ELF-1 (cell line): Measurements from ENCODE around the gene PARD3.
A peak's percentile ranks its signal among the peaks of the same experiment; 100 is the strongest.
"Not testable (repeated sequence)": the region's sequence is repeated elsewhere in the genome, so short reads cannot be mapped to it uniquely, and the experiment has no call there.

Experiments used
- DNase-seq: peaks from one replicate; pipeline ENCODE4 v3.0.0-alpha.2; 2016; ENCODE audit warnings: low read depth, low spot score

Gene PARD3

GRCh38 chr10:34268410-34268809 lies 546.7 kb downstream of the PARD3 start:
- not testable (repeated sequence) for DNase-seq

DNA sequence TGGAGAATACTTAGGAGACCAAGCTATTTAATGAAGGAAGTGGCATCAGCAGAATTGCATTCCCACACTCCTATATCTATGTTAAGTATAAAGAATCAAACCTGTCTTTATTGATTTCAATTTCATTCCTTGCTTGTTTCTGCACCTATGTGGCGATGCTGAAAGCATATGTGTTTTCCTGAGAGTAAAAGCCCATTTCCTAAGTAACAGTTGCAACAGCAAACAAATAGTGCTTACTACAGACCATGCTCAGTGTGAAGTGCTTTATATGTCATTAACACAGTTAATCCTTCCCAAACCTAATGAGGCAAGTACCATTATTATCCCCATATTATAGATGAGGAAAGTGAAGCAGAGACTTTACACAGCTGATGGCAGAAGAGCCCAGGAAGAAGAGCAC lies 552.1 kb downstream of the PARD3 start:
- DNase-seq: no peak

DNA sequence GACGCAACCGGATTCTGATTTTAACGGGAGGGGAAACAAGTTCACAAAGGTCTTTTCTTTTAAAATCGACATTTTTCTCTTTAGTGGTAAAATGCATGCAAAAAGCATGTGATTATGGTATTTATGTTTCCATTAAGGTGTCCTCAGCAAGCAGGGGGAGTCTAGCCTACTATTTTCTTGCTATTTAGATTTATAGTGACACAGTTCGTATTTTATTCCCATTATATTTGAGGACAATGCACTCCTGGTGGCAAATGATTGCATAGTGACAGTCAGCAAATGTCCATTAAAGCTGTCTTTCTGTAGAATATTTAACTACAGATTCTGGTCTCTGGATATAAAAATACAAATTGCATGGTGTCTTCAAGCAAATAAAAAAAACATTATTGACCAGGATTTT lies 554.2 kb downstream of the PARD3 start:
- no peak for DNase-seq

- no peak for DNase-seq
Measured at GRCh38 chr10:34256216-34256615, 558.9 kb downstream of the PARD3 start.

- DNase-seq: no peak
Measured at GRCh38 chr10:34255035-34255434, 560.1 kb downstream of the PARD3 start.

DNA sequence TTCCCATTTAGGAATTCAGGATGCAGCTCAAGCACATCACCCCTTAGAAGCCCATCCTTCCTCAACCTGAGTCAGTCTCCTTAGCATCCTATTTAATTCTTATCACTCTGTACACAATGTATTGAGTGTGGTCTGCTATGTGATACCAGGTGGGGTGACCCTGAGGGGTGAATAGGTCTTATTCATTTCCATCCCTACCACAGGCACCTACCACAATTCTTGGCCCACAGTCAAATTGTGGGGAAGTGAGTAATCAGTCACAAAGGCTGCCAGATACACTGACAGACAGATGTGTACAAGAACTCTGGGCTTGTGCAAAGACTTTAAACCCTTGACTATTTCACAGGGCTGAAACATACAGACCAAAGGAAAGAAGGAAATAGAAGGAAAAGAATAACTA lies 560.5 kb downstream of the PARD3 start:
- DNase-seq: no peak

GRCh38 chr10:34252111-34252510 lies 563.0 kb downstream of the PARD3 start:
- peak; percentile 49 for DNase-seq

- no peak for DNase-seq
Measured at GRCh38 chr10:34251177-34251576, 563.9 kb downstream of the PARD3 start.

DNA sequence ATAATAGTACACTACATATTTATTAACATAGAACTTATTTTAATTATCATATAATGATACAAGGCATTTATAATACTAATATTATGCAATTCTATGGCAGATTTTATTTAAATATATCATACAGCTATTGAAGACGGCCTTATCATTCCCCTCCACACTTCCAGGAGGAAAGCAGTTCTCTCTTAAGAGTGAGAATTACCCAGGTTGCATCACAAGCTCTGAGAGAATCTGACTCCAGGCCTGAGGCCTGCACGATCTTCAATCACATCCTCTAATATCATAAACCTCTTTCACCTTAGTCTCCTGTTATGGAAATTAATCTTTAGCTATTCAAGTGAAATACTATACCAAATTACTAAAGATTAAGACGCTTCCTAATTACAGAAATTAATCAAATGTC lies 564.4 kb downstream of the PARD3 start:
- DNase-seq: no peak

GRCh38 chr10:34249634-34250033 lies 565.5 kb downstream of the PARD3 start:
- no peak for DNase-seq

DNA sequence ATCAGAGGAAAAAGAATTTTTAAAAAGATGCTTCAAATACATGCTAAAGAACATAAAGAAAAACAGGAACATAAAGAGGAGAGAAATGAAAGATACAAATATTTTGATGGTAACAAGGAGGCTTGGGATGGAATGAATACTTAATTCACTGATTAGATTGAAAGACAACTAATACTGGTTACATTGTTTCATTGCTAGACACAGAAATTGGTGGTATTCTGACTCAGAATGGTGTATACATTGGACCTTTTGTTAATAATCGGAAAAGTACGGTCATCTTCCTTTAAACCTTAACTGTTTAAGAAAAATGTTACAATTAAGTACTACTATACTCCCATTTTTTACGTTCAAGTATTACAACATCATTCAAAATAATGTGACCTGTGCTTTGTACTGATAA lies 567.5 kb downstream of the PARD3 start:
- no peak for DNase-seq

GRCh38 chr10:34244756-34245484 lies 570.2 kb downstream of the PARD3 start:
- no peak for DNase-seq

GRCh38 chr10:34241226-34242000 lies 573.7 kb downstream of the PARD3 start:
- no peak for DNase-seq

- no peak for DNase-seq
Measured at GRCh38 chr10:34240039-34240438, 575.1 kb downstream of the PARD3 start.

DNA sequence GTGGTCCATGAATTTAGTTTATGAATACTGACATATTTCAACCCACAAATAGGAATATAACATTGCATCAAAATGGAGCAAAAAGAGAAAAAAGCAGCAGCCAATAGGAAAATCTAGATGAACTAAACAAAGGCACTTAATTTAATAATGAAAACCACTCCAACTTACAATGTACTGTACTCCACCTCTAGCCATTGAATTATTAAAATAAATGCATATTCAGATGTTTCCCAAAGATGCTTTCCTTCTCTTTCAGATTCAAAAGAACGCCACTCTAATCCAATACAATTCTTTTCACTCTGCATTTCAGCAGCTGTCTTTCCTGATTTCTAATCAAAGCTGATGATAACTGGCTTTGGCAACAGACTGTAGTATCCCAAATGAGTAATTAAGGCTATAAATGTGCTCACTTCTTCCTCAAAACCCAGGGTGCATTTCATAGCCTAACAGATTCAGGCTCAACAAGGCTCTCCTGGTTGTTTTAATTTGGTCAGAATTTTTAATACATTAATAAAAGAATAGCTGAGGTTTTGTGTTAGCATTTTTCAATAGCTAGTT lies 577.1 kb downstream of the PARD3 start:
- no peak for DNase-seq

GRCh38 chr10:34236931-34237330 lies 578.2 kb downstream of the PARD3 start:
- DNase-seq: no peak

DNA sequence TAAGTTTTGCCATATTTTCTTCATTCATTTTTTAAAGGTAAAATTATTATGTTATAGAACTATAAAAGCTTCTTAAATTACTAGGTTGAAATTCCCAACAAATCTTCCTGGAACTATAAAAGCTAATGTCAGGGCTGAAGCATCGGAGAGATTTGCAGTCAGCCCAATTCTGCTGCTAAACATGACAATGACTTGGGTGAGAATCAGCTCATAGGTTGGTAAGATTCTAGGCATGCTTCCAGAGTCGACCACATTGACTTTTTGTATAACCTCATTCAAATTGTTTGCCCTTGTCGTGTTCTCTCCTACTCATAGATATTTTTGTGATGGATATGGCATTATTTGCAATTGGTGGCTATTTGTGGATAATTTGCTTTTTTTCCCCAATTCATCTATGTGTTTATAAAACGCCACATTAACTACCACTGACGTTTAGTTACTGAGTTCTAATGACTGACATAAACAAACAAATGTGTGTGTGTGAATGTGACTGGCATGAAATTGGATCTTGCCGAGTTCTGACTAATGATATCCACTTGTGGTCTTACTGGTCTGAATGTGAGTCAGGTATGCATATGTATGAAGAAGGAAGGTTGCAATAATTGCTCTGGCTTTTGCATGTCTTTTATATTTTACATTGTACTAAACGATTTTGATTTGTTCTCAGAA lies 579.8 kb downstream of the PARD3 start:
- DNase-seq: no peak

DNA sequence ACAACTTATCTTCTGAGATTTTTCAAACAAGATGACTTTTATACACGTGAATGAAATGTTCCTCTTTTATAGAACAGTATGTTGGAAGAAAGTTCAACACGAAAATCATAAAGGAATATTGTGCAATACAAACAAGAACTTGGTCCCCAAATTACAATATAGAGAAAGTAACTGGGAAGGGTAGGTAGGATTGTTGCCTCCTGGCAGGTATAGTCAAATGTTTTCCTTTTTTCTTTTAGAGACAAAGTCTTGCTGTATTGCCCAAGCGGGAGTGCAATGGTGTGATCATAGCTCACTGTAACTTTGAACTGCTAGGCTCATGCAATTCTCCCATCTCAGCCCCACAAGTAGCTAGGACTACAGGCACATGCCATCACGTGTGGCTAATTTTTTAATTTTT lies 582.6 kb downstream of the PARD3 start:
- DNase-seq: no peak

DNA sequence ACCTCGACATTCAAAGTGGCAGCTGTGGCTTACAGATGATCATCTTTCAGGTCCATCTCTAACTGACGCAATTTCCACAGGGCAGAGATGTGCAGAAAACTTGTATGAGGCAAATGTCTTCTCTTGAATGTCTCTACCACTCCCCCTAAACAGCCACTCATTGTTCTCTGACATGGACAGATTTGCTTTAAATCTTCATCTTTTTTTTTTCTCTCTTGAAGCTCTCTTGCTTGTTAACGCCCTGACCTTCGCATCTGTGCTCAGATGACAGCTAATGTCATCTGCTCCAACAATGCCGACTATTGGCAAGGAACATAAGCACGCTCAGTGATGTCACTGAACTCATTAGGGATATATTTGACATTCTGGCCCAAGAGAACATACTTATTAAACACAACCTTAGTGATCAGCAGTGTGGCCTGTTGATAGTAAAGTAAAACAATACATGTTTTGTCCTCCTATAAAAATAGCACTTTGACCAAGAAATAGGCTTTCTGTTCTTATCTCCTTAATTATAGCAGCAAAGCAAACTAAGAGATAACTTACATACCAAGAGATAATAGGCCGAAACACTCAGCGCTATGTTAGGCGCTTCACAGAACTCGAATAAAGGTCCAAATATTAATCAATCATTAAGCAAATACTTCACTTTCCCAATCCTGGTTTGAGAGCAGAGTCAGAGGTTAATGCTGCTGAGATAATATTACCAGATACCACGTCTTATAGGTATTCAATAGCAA lies 583.5 kb downstream of the PARD3 start:
- no peak for DNase-seq

GRCh38 chr10:34229917-34230316 lies 585.2 kb downstream of the PARD3 start:
- no peak for DNase-seq

GRCh38 chr10:34228066-34228465 lies 587.0 kb downstream of the PARD3 start:
- DNase-seq: no peak

GRCh38 chr10:34224639-34225038 lies 590.5 kb downstream of the PARD3 start:
- DNase-seq: no peak
